Activated CD4-positive, alpha-beta T cell treated with anti-CD3 and anti-CD28 coated beads for 36 hours (primary cell): ENCODE data around the gene COL20A1. TPM values are rescaled to one million over a fixed set of nuclear protein-coding genes. Genes with fewer than 3 reads are reported as not detected.

Source experiments
- ATAC-seq: fragments of 200-7000 bp; cut with Tn5 transposase; one replicate; pipeline ENCODE4 v1.10.0; 2021; ENCODE audit warnings: mild to moderate bottlenecking, moderate library complexity
- CTCF ChIA-PET: fragments of 350-600 bp; sonication (Branson Sonifier 250); formaldehyde crosslinking; loops from one replicate; lab custom pipeline; 2021; ENCODE audit warnings: antibody characterized with exemption; lab: Charles Lee
- POLR2A ChIA-PET: fragments of 350-600 bp; sonication (Branson Sonifier 250); formaldehyde crosslinking; loops from one replicate; lab custom pipeline; 2021; ENCODE audit warnings: antibody characterized with exemption, inconsistent platforms; lab: Charles Lee
- DNase-seq: peaks from one replicate; pipeline ENCODE4 v3.0.0-alpha.2; 2020
- H3K27ac Mint-ChIP-seq: one replicate; pipeline ENCODE4 v1.8.0; 2021; ENCODE audit warnings: mixed read lengths
- H3K27me3 Mint-ChIP-seq: one replicate; pipeline ENCODE4 v1.8.0; 2021; ENCODE audit warnings: mixed read lengths
- H3K36me3 Mint-ChIP-seq: one replicate; pipeline ENCODE4 v1.8.0; 2021; ENCODE audit warnings: low read depth, mixed read lengths
- H3K4me1 Mint-ChIP-seq: one replicate; pipeline ENCODE4 v1.8.0; 2021; ENCODE audit warnings: mixed read lengths
- H3K4me3 Mint-ChIP-seq: one replicate; pipeline ENCODE4 v1.8.0; 2021; ENCODE audit warnings: mild to moderate bottlenecking, moderate library complexity, mixed read lengths
- H3K9me3 Mint-ChIP-seq: one replicate; pipeline ENCODE4 v1.8.0; 2021; ENCODE audit warnings: low read depth, mixed read lengths
- intact Hi-C, 2 experiments: fragments of 100-400 bp; cut with DNase I in 1 of 2; cut with micrococcal nuclease in 1 of 2; formaldehyde crosslinking; loops; one replicate each; pipeline versions ENCODE4 v1.14.2 to v1.15.1; 2022 to 2024; cut with DNase I, micrococcal nuclease
- total RNA-seq, 2 experiments: library from RNA; stranded (reverse); gene quantifications; one replicate each; pipeline ENCODE4 v1.2.3, GENCODE V29; 2021

COL20A1 gene
- total RNA-seq, 2 experiments from 2014 or later, result 0.04 to 0.09 TPM

GRCh38 chr20:63272105-63273058 lies 20.6 kb upstream of the COL20A1 start, which contains the start of gene ARFGAP1:
Gene ARFGAP1 (plus strand): TSS chr20:63272813. CDS start chr20:63275581, 2,768 bp downstream.
- H3K36me3 Mint-ChIP-seq, result peaks cover 2% of the 10 kb centered on the region
- peaks cover 27% of the 10 kb centered on the region for H3K4me1 Mint-ChIP-seq
- POLR2A ChIA-PET, result interaction anchor here (0.6 to 1.3 kb wide), 4 partner anchors 12 to 295 kb away, joined by 3 to 5 read pairs (median 4); no protein-coding TSS in a partner anchor
- H3K27me3 Mint-ChIP-seq, result no peaks in the 10 kb centered on the region
- H3K9me3 Mint-ChIP-seq, result no peaks in the 10 kb centered on the region
- H3K4me3 Mint-ChIP-seq, result peak within 1 kb of the TSS; percentile 79
- peak within 1 kb of the TSS; percentile 83 for H3K27ac Mint-ChIP-seq
- intact Hi-C loops, result loop anchor here in 1 of 2 experiments (1.0 to 5.0 kb wide), 11 partner anchors 56 to 1034 kb away; partner anchors contain the start of genes ADRM1, DIDO1, GMEB2 and OSBPL2
- DNase-seq (peak; percentile 94), ATAC-seq (peak; percentile 99)
- CTCF ChIA-PET, result interaction anchor here (1.7 kb wide), 1 partner anchor 49 kb away, joined by 10 read pairs; no protein-coding TSS in a partner anchor

- H3K4me1 Mint-ChIP-seq, result peaks cover 27% of the 10 kb centered on the region
- H3K27ac Mint-ChIP-seq, result peak overlapping the region; percentile 83
- intact Hi-C loops, result loop anchor here in 1 of 2 experiments (2.0 to 5.0 kb wide), 7 partner anchors 170 to 1034 kb away; partner anchors contain the start of genes ADRM1, DIDO1, GMEB2 and OSBPL2
- ChIA-PET POLR2A (interaction anchor here (0.6 to 1.3 kb wide), 4 partner anchors 11 to 295 kb away, joined by 3 to 5 read pairs (median 4); no protein-coding TSS in a partner anchor), CTCF (interaction anchor here (1.7 kb wide), 1 partner anchor 50 kb away, joined by 10 read pairs; no protein-coding TSS in a partner anchor)
- DNase-seq (no peak), ATAC-seq (no peak)
- no peaks in the 10 kb centered on the region for H3K9me3 Mint-ChIP-seq
- H3K36me3 Mint-ChIP-seq, result peaks cover 4% of the 10 kb centered on the region
- no peaks in the 10 kb centered on the region for H3K27me3 Mint-ChIP-seq
- peak overlapping the region; percentile 79 for H3K4me3 Mint-ChIP-seq
These were observed 19.9 kb upstream of the COL20A1 start for GRCh38 chr20:63273059-63273579.

GRCh38 chr20:63273635-63274380 lies 19.2 kb upstream of the COL20A1 start:
- peaks cover 27% of the 10 kb centered on the region for H3K4me1 Mint-ChIP-seq
- peaks cover 7% of the 10 kb centered on the region for H3K36me3 Mint-ChIP-seq
- peak overlapping the region; percentile 79 for H3K4me3 Mint-ChIP-seq
- H3K9me3 Mint-ChIP-seq, result no peaks in the 10 kb centered on the region
- ChIA-PET POLR2A (no interaction called here), CTCF (interaction anchor here (0.8 to 1.7 kb wide), 2 partner anchors 25 to 50 kb away, joined by 3 to 10 read pairs; no protein-coding TSS in a partner anchor)
- H3K27me3 Mint-ChIP-seq, result no peaks in the 10 kb centered on the region
- intact Hi-C loops, result loop anchor here in 1 of 2 experiments (2.0 to 5.0 kb wide), 7 partner anchors 171 to 1035 kb away; partner anchors contain the start of genes ADRM1, DIDO1, GMEB2 and OSBPL2
- DNase-seq (peak; percentile 33), ATAC-seq (no peak)
- peak overlapping the region; percentile 83 for H3K27ac Mint-ChIP-seq

GRCh38 chr20:63274381-63275228 lies 18.4 kb upstream of the COL20A1 start:
- Mint-ChIP-seq H3K4me3 (peak overlapping the region; percentile 36), H3K4me1 (peaks cover 27% of the 10 kb centered on the region), H3K9me3 (no peaks in the 10 kb centered on the region), H3K27me3 (no peaks in the 10 kb centered on the region), H3K27ac (no peak overlapping the region), H3K36me3 (peaks cover 10% of the 10 kb centered on the region)
- DNase-seq (no peak), ATAC-seq (no peak)
- POLR2A ChIA-PET, result no interaction called here
- CTCF ChIA-PET, result interaction anchor here (0.8 kb wide), 1 partner anchor 25 kb away, joined by 3 read pairs; no protein-coding TSS in a partner anchor
- intact Hi-C loops, result loop anchor here in 1 of 2 experiments (5.0 kb wide), 3 partner anchors 248 to 972 kb away; partner anchors contain the start of genes ADRM1, DIDO1 and PPDPF

- no peaks in the 10 kb centered on the region for H3K9me3 Mint-ChIP-seq
- ChIA-PET CTCF (interaction anchor here (1.3 kb wide), 1 partner anchor 53 kb away, joined by 3 read pairs; no protein-coding TSS in a partner anchor), POLR2A (no interaction called here)
- peaks cover 25% of the 10 kb centered on the region for H3K4me1 Mint-ChIP-seq
- ATAC-seq (no peak), DNase-seq (no peak)
- intact Hi-C loops, result no loop called here
- H3K4me3 Mint-ChIP-seq, result no peak overlapping the region
- H3K36me3 Mint-ChIP-seq, result peaks cover 10% of the 10 kb centered on the region
- no peak overlapping the region for H3K27ac Mint-ChIP-seq
- no peaks in the 10 kb centered on the region for H3K27me3 Mint-ChIP-seq
These were observed 17.2 kb upstream of the COL20A1 start for GRCh38 chr20:63275825-63276224.

GRCh38 chr20:63276956-63277355 lies 16.0 kb upstream of the COL20A1 start:
- ChIA-PET CTCF (interaction anchor here (0.6 to 1.3 kb wide), 2 partner anchors 34 to 54 kb away, joined by 3 to 5 read pairs; no protein-coding TSS in a partner anchor), POLR2A (interaction anchor here (0.6 kb wide), 1 partner anchor 918 kb away, joined by 3 read pairs; no protein-coding TSS in a partner anchor)
- H3K9me3 Mint-ChIP-seq, result no peaks in the 10 kb centered on the region
- DNase-seq (no peak), ATAC-seq (no peak)
- H3K4me1 Mint-ChIP-seq, result peaks cover 20% of the 10 kb centered on the region
- no peaks in the 10 kb centered on the region for H3K27me3 Mint-ChIP-seq
- no peak overlapping the region for H3K4me3 Mint-ChIP-seq
- intact Hi-C loops, result no loop called here
- H3K27ac Mint-ChIP-seq, result no peak overlapping the region
- H3K36me3 Mint-ChIP-seq, result peaks cover 10% of the 10 kb centered on the region

- ChIA-PET POLR2A (no interaction called here), CTCF (interaction anchor here (0.6 kb wide), 1 partner anchor 34 kb away, joined by 5 read pairs; no protein-coding TSS in a partner anchor)
- peaks cover 13% of the 10 kb centered on the region for H3K36me3 Mint-ChIP-seq
These were observed 15.3 kb upstream of the COL20A1 start for GRCh38 chr20:63277466-63278272.

GRCh38 chr20:63278661-63279060 lies 14.3 kb upstream of the COL20A1 start:
- DNase-seq (no peak), ATAC-seq (no peak)
- peaks cover 13% of the 10 kb centered on the region for H3K36me3 Mint-ChIP-seq
- H3K4me3 Mint-ChIP-seq, result no peak overlapping the region
- no peak overlapping the region for H3K27ac Mint-ChIP-seq
- CTCF ChIA-PET, result no interaction called here
- intact Hi-C loops, result no loop called here
- no peaks in the 10 kb centered on the region for H3K9me3 Mint-ChIP-seq
- H3K4me1 Mint-ChIP-seq, result peaks cover 17% of the 10 kb centered on the region
- no peaks in the 10 kb centered on the region for H3K27me3 Mint-ChIP-seq
- POLR2A ChIA-PET, result no interaction called here

More at GRCh38 chr20:63277466-63278272, 15.3 kb upstream of the COL20A1 start:
- ATAC-seq (no peak), DNase-seq (no peak)
- Mint-ChIP-seq H3K9me3 (no peaks in the 10 kb centered on the region), H3K4me1 (peaks cover 20% of the 10 kb centered on the region), H3K27ac (no peak overlapping the region), H3K27me3 (no peaks in the 10 kb centered on the region), H3K4me3 (no peak overlapping the region)
- intact Hi-C loops, result no loop called here

GRCh38 chr20:63279931-63280330 lies 13.1 kb upstream of the COL20A1 start:
- Mint-ChIP-seq H3K4me1 (peaks cover 9% of the 10 kb centered on the region), H3K27ac (no peak overlapping the region), H3K4me3 (no peak overlapping the region), H3K9me3 (no peaks in the 10 kb centered on the region), H3K27me3 (no peaks in the 10 kb centered on the region), H3K36me3 (peaks cover 10% of the 10 kb centered on the region)
- intact Hi-C loops, result no loop called here
- DNase-seq (no peak), ATAC-seq (no peak)
- POLR2A ChIA-PET, result no interaction called here
- CTCF ChIA-PET, result no interaction called here
